HFFc6 (cell line): Measurements from ENCODE around the gene F12. TPM values are rescaled to one million over a fixed set of nuclear protein-coding genes. Genes with fewer than 3 reads are reported as not detected.

ENCODE experiments used
- DNase-seq: peaks from one replicate; pipeline ENCODE4 v3.0.0-alpha.2; 2018
- H3K27ac Mint-ChIP-seq: 2 replicates; pipeline ENCODE4 v1.8.0; 2020; ENCODE audit warnings: mild to moderate bottlenecking, mixed read lengths
- H3K27me3 Mint-ChIP-seq: 2 replicates; pipeline ENCODE4 v1.8.0; 2021; ENCODE audit warnings: mild to moderate bottlenecking, moderate library complexity, mixed read lengths; ENCODE audit not compliant: insufficient read depth
- H3K36me3 Mint-ChIP-seq: 2 replicates; pipeline ENCODE4 v1.8.0; 2021; ENCODE audit warnings: low read depth, mixed read lengths
- H3K4me1 Mint-ChIP-seq: 2 replicates; pipeline ENCODE4 v1.8.0; 2020; ENCODE audit warnings: low read depth, mixed read lengths
- H3K4me3 Mint-ChIP-seq: 2 replicates; pipeline ENCODE4 v1.8.0; 2020; ENCODE audit warnings: mild to moderate bottlenecking, moderate library complexity, mixed read lengths
- H3K9me3 Mint-ChIP-seq: 2 replicates; pipeline ENCODE4 v1.8.0; 2020; ENCODE audit warnings: mild to moderate bottlenecking, mixed read lengths
- CTCF ChIP-seq: fragments of 200-600 bp; sonication (generic); IDR thresholded peaks from 2 replicates; pipeline ENCODE4 v1.5.0; 2021; ENCODE audit warnings: antibody characterized with exemption, mild to moderate bottlenecking
- total RNA-seq, 6 experiments: library from RNA; stranded (reverse); fragmentation: NEBNext Ultra II Directional; extraction: Animal tissue kit (Norgen Biotek cat#: 25700); gene quantifications; 2 replicates in 1 of 6; 3 replicates in 5 of 6; pipeline ENCODE4 v1.2.3, GENCODE V29; 2021

The F12 gene
- total RNA-seq, 6 experiments from 2014 or later: 0.63 to 1.2 (median 0.87) TPM

- Mint-ChIP-seq H3K27me3 (peaks cover 25% of the 10 kb centered on the region), H3K36me3 (no peaks in the 10 kb centered on the region), H3K4me3 (no peak overlapping the region), H3K27ac (no peak overlapping the region), H3K9me3 (no peaks in the 10 kb centered on the region), H3K4me1 (peaks cover 24% of the 10 kb centered on the region)
- no peak for DNase-seq
- TF ChIP-seq CTCF: no peak
These were observed 16.1 kb downstream of the F12 start for GRCh38 chr5:177393206-177393765.

GRCh38 chr5:177392765-177393164 lies 16.6 kb downstream of the F12 start:
- Mint-ChIP-seq H3K27ac (no peak overlapping the region), H3K36me3 (no peaks in the 10 kb centered on the region), H3K27me3 (peaks cover 20% of the 10 kb centered on the region), H3K4me3 (no peak overlapping the region), H3K9me3 (no peaks in the 10 kb centered on the region), H3K4me1 (peaks cover 27% of the 10 kb centered on the region)
- no peak for TF ChIP-seq CTCF
- DNase-seq: no peak

- TF ChIP-seq CTCF: peak; percentile 99
- Mint-ChIP-seq H3K4me3 (peak overlapping the region; percentile 83), H3K36me3 (no peaks in the 10 kb centered on the region), H3K27ac (peak overlapping the region; percentile 98), H3K9me3 (no peaks in the 10 kb centered on the region), H3K4me1 (peaks cover 27% of the 10 kb centered on the region), H3K27me3 (peaks cover 21% of the 10 kb centered on the region)
- peak; percentile 72 for DNase-seq
These were observed 18.7 kb downstream of the F12 start for GRCh38 chr5:177390363-177391300.

GRCh38 chr5:177389241-177390169 lies 19.9 kb downstream of the F12 start:
- peak overlapping the region; percentile 98 for H3K27ac Mint-ChIP-seq
- peaks cover 16% of the 10 kb centered on the region for H3K27me3 Mint-ChIP-seq
- TF ChIP-seq CTCF: no peak
- H3K4me1 Mint-ChIP-seq: peaks cover 27% of the 10 kb centered on the region
- H3K4me3 Mint-ChIP-seq: peak overlapping the region; percentile 83
- DNase-seq: peak; percentile 96
- no peaks in the 10 kb centered on the region for H3K9me3 Mint-ChIP-seq
- no peaks in the 10 kb centered on the region for H3K36me3 Mint-ChIP-seq

- no peak for DNase-seq
- Mint-ChIP-seq H3K4me3 (no peak overlapping the region; the same call in 1 of the 2 replicates), H3K27ac (peak overlapping the region; percentile 98), H3K9me3 (no peaks in the 10 kb centered on the region), H3K27me3 (peaks cover 23% of the 10 kb centered on the region), H3K4me1 (peaks cover 27% of the 10 kb centered on the region), H3K36me3 (no peaks in the 10 kb centered on the region)
- no peak for TF ChIP-seq CTCF
These were observed 20.8 kb downstream of the F12 start for GRCh38 chr5:177388521-177389052.
